GM23338 (cell line): ENCODE data around the gene ST6GALNAC3. TPM values are rescaled to one million over a fixed set of nuclear protein-coding genes. Genes with fewer than 3 reads are reported as not detected.

Experiments
- ATAC-seq: fragments of 200-7000 bp; cut with Tn5 transposase; 3 replicates; pipeline ENCODE4 v1.9.1; 2020
- DNase-seq: peaks from one replicate; pipeline ENCODE4 v3.0.0-alpha.2; 2015; ENCODE audit warnings: low spot score
- H2AFZ ChIP-seq: fragments of 200-600 bp; sonication (generic); 2 replicates; pipeline ENCODE4 v1.8.0; 2016; ENCODE audit warnings: antibody characterized with exemption, mild to moderate bottlenecking, moderate library complexity
- H3F3A ChIP-seq: fragments of 200-600 bp; sonication (generic); replicated peaks from 2 replicates; pipeline ENCODE4 v1.8.0; 2017; ENCODE audit warnings: antibody characterized with exemption, mixed run types, low read depth
- H3K27ac ChIP-seq: fragments of 200-600 bp; sonication (generic); 2 replicates; pipeline ENCODE4 v1.6.1; 2016; ENCODE audit warnings: low read depth
- H3K27me3 ChIP-seq: fragments of 200-600 bp; sonication (generic); 2 replicates; pipeline ENCODE4 v1.8.0; 2016; ENCODE audit warnings: mild to moderate bottlenecking, mixed run types, moderate library complexity; ENCODE audit not compliant: insufficient read depth
- H3K36me3 ChIP-seq: fragments of 200-600 bp; sonication (generic); 2 replicates; pipeline ENCODE4 v1.8.0; 2016; ENCODE audit warnings: mild to moderate bottlenecking; ENCODE audit not compliant: insufficient read depth
- H3K4me1 ChIP-seq: fragments of 200-600 bp; sonication (generic); 2 replicates; pipeline ENCODE4 v1.8.0; 2016; ENCODE audit warnings: mild to moderate bottlenecking, moderate library complexity; ENCODE audit not compliant: insufficient read depth
- H3K4me2 ChIP-seq: fragments of 200-600 bp; sonication (generic); 2 replicates; pipeline ENCODE4 v1.7.1; 2017; ENCODE audit warnings: mixed run types
- H3K4me3 ChIP-seq: fragments of 200-600 bp; sonication (generic); 2 replicates; pipeline ENCODE4 v1.6.1; 2016; ENCODE audit warnings: mixed run types
- H3K79me2 ChIP-seq: fragments of 200-600 bp; sonication (generic); replicated peaks from 2 replicates; pipeline ENCODE4 v1.8.0; 2017; ENCODE audit warnings: mild to moderate bottlenecking; ENCODE audit not compliant: insufficient read depth
- H3K9me2 ChIP-seq: fragments of 200-600 bp; sonication (generic); 2 replicates; pipeline ENCODE4 v1.8.0; 2017; ENCODE audit not compliant: insufficient read depth
- H4K20me1 ChIP-seq: fragments of 200-600 bp; sonication (generic); replicated peaks from 2 replicates; pipeline ENCODE4 v1.8.0; 2017; ENCODE audit warnings: mild to moderate bottlenecking; ENCODE audit not compliant: insufficient read depth
- H3K27ac Mint-ChIP-seq: 2 replicates; pipeline ENCODE4 v1.8.0; 2020; ENCODE audit warnings: inconsistent platforms, mild to moderate bottlenecking, moderate library complexity, mixed read lengths
- H3K27me3 Mint-ChIP-seq: 3 replicates; pipeline ENCODE4 v1.8.0; 2022; ENCODE audit warnings: low read depth, mild to moderate bottlenecking, moderate library complexity, mixed read lengths, inconsistent platforms; ENCODE audit not compliant: insufficient read depth, poor library complexity
- H3K36me3 Mint-ChIP-seq: 3 replicates; pipeline ENCODE4 v1.8.0; 2021; ENCODE audit warnings: low read depth, mild to moderate bottlenecking, inconsistent platforms, moderate library complexity, mixed read lengths
- H3K4me1 Mint-ChIP-seq: 3 replicates; pipeline ENCODE4 v1.8.0; 2020; ENCODE audit warnings: mild to moderate bottlenecking, inconsistent platforms, mixed read lengths
- H3K4me3 Mint-ChIP-seq: 3 replicates; pipeline ENCODE4 v1.8.0; 2021; ENCODE audit warnings: moderate library complexity, mild to moderate bottlenecking, inconsistent platforms, mixed read lengths
- H3K9me3 Mint-ChIP-seq: 3 replicates; pipeline ENCODE4 v1.8.0; 2020; ENCODE audit warnings: moderate library complexity, mild to moderate bottlenecking, inconsistent platforms, mixed read lengths
- CREB1 ChIP-seq: fragments of 250-450 bp; sonication (Bioruptor Pico); IDR thresholded peaks from 2 replicates; pipeline ENCODE4 v1.5.0; 2020; ENCODE audit warnings: low read depth, mild to moderate bottlenecking, moderate library complexity
- EZH2 ChIP-seq: fragments of 200-600 bp; sonication (generic); IDR thresholded peaks from one replicate; pipeline ENCODE4 v1.8.0; 2017; ENCODE audit warnings: antibody characterized with exemption, mild to moderate bottlenecking, low read depth; ENCODE audit not compliant: unreplicated experiment
- EZH2phosphoT487 ChIP-seq: fragments of 200-600 bp; sonication (generic); IDR thresholded peaks from one replicate; pipeline ENCODE4 v1.8.1; 2018; ENCODE audit warnings: antibody characterized with exemption; ENCODE audit not compliant: unreplicated experiment
- JUNB ChIP-seq: IDR thresholded peaks from one replicate; pipeline ENCODE4 v1.6.1; 2016; ENCODE audit warnings: antibody characterized with exemption; ENCODE audit not compliant: unreplicated experiment
- NANOG ChIP-seq: IDR thresholded peaks from 2 replicates; pipeline ENCODE4 v1.6.1; 2016; ENCODE audit warnings: antibody characterized with exemption, borderline replicate concordance
- POLR2AphosphoS5 ChIP-seq: IDR thresholded peaks from 2 replicates; pipeline ENCODE4 v1.6.1; 2016; ENCODE audit warnings: antibody characterized with exemption, low read depth
- STAT1 ChIP-seq: IDR thresholded peaks from one replicate; pipeline ENCODE4 v1.6.1; 2016; ENCODE audit warnings: antibody characterized with exemption; ENCODE audit not compliant: unreplicated experiment
- ZNF462 ChIP-seq: fragments of 250-450 bp; sonication (Bioruptor Pico); IDR thresholded peaks from 2 replicates; pipeline ENCODE4 v1.5.0; 2020; ENCODE audit warnings: mild to moderate bottlenecking, moderate library complexity
- polyA plus RNA-seq: library from polyadenylated mRNA; unstranded; fragments of >200 nt; fragmentation: Nextera tagmentation; extraction: Ambion mirVana; gene quantifications from 2 replicates; pipeline ENCODE4 v1.2.1, GENCODE V29; 2016
- total RNA-seq: library from RNA; depleted of rRNA; stranded (reverse); fragments of >200 nt; shearing (Covaris generic); gene quantifications from 2 replicates; pipeline ENCODE4 v1.2.3, GENCODE V29; 2014
- TF ChIP-seq, protein P1 (sequence below): IDR thresholded peaks from one replicate; pipeline ENCODE4 v1.6.1; 2018; ENCODE audit warnings: antibody characterized with exemption; ENCODE audit not compliant: unreplicated experiment
- TF ChIP-seq, protein P2 (sequence below), 2 experiments: fragments of 200-600 bp in 1 of 2; sonication (generic) in 1 of 2; conservative IDR thresholded peaks; 2 replicates each; pipeline versions ENCODE4 v1.5.1 to v1.6.1; 2016 to 2017; ENCODE audit warnings: antibody characterized with exemption in 2 of 2, low read depth in 2 of 2, mild to moderate bottlenecking in 2 of 2, moderate library complexity in 1 of 2

The ST6GALNAC3 gene
- total and polyA plus RNA-seq, 2 experiments from 2014 or later, result 4.7 to 11.6 TPM

- no peak for TF ChIP-seq CREB1 (CRISPR knock-in tag)
- TF ChIP-seq POLR2AphosphoS5, result no peak
- TF ChIP-seq, protein P1, sequence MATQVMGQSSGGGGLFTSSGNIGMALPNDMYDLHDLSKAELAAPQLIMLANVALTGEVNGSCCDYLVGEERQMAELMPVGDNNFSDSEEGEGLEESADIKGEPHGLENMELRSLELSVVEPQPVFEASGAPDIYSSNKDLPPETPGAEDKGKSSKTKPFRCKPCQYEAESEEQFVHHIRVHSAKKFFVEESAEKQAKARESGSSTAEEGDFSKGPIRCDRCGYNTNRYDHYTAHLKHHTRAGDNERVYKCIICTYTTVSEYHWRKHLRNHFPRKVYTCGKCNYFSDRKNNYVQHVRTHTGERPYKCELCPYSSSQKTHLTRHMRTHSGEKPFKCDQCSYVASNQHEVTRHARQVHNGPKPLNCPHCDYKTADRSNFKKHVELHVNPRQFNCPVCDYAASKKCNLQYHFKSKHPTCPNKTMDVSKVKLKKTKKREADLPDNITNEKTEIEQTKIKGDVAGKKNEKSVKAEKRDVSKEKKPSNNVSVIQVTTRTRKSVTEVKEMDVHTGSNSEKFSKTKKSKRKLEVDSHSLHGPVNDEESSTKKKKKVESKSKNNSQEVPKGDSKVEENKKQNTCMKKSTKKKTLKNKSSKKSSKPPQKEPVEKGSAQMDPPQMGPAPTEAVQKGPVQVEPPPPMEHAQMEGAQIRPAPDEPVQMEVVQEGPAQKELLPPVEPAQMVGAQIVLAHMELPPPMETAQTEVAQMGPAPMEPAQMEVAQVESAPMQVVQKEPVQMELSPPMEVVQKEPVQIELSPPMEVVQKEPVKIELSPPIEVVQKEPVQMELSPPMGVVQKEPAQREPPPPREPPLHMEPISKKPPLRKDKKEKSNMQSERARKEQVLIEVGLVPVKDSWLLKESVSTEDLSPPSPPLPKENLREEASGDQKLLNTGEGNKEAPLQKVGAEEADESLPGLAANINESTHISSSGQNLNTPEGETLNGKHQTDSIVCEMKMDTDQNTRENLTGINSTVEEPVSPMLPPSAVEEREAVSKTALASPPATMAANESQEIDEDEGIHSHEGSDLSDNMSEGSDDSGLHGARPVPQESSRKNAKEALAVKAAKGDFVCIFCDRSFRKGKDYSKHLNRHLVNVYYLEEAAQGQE, result no peak
- TF ChIP-seq ZNF462 (CRISPR knock-in tag), result no peak
- TF ChIP-seq, protein P2, sequence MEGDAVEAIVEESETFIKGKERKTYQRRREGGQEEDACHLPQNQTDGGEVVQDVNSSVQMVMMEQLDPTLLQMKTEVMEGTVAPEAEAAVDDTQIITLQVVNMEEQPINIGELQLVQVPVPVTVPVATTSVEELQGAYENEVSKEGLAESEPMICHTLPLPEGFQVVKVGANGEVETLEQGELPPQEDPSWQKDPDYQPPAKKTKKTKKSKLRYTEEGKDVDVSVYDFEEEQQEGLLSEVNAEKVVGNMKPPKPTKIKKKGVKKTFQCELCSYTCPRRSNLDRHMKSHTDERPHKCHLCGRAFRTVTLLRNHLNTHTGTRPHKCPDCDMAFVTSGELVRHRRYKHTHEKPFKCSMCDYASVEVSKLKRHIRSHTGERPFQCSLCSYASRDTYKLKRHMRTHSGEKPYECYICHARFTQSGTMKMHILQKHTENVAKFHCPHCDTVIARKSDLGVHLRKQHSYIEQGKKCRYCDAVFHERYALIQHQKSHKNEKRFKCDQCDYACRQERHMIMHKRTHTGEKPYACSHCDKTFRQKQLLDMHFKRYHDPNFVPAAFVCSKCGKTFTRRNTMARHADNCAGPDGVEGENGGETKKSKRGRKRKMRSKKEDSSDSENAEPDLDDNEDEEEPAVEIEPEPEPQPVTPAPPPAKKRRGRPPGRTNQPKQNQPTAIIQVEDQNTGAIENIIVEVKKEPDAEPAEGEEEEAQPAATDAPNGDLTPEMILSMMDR (conservative IDR thresholded peaks at IDR 0.05; ENCODE audit: low read depth in 2 of 2), result no peak
- no peak for TF ChIP-seq EZH2
- TF ChIP-seq NANOG, result no peak
- no peak for TF ChIP-seq EZH2phosphoT487
- TF ChIP-seq JUNB, result no peak
- TF ChIP-seq STAT1, result no peak
- Mint-ChIP-seq H3K9me3 (no peaks in the 10 kb centered on the region), H3K27ac (no peak overlapping the region), H3K4me3 (no peak overlapping the region), H3K4me1 (peaks cover 14% of the 10 kb centered on the region), H3K27me3 (no peaks in the 10 kb centered on the region), H3K36me3 (0 out of 3 replicates have a peak, but pooled peaks cover 3% of the 10 kb centered on the region)
- no peak overlapping the region for H3K4me3 ChIP-seq
- no peaks in the 10 kb centered on the region for H3F3A ChIP-seq
- H2AFZ ChIP-seq, result no peak overlapping the region
- DNase-seq (no peak), ATAC-seq (no peak)
- no peaks in the 10 kb centered on the region for H3K36me3 ChIP-seq
- no peak overlapping the region for H3K4me2 ChIP-seq
- no peaks in the 10 kb centered on the region for H3K79me2 ChIP-seq
- no peaks in the 10 kb centered on the region for H3K27me3 ChIP-seq
- H4K20me1 ChIP-seq, result no peaks in the 10 kb centered on the region; the same call in 1 of the 2 replicates
- no peak overlapping the region for H3K27ac ChIP-seq
- peaks cover 9% of the 10 kb centered on the region; the same call in 1 of the 2 replicates for H3K4me1 ChIP-seq
- H3K9me2 ChIP-seq, result peaks cover 11% of the 10 kb centered on the region; the same call in 1 of the 2 replicates
These were observed 418.3 kb downstream of the ST6GALNAC3 start for GRCh38 chr1:76492752-76493430.
